ENCODE data around the gene TSPAN10.

Gene TSPAN10

GRCh38 chr17:81648013-81648706, 11.2 kb downstream of the TSPAN10 start:
- Mint-ChIP-seq H3K36me3 (no peaks in the 10 kb centered on the region), H3K4me1 (peaks cover 6% of the 10 kb centered on the region)

GRCh38 chr17:81648707-81649085, 11.7 kb downstream of the TSPAN10 start:
- peaks cover 13% of the 10 kb centered on the region for H3K27me3 Mint-ChIP-seq
- H3K36me3 Mint-ChIP-seq, result no peaks in the 10 kb centered on the region
- H3K27ac Mint-ChIP-seq, result no peak overlapping the region
- no peaks in the 10 kb centered on the region for H3K9me3 Mint-ChIP-seq
- peaks cover 11% of the 10 kb centered on the region for H3K4me1 Mint-ChIP-seq
- H3K4me3 Mint-ChIP-seq, result no peak overlapping the region

More at GRCh38 chr17:81648013-81648706, 11.2 kb downstream of the TSPAN10 start:
- Mint-ChIP-seq H3K4me3 (no peak overlapping the region), H3K9me3 (no peaks in the 10 kb centered on the region), H3K27me3 (peaks cover 13% of the 10 kb centered on the region), H3K27ac (no peak overlapping the region)

- no peaks in the 10 kb centered on the region for H3K9me3 Mint-ChIP-seq
- no peak overlapping the region for H3K27ac Mint-ChIP-seq
- H3K4me1 Mint-ChIP-seq, result peaks cover 13% of the 10 kb centered on the region
- H3K27me3 Mint-ChIP-seq, result peaks cover 13% of the 10 kb centered on the region
- H3K4me3 Mint-ChIP-seq, result no peak overlapping the region
- H3K36me3 Mint-ChIP-seq, result no peaks in the 10 kb centered on the region
Observed at GRCh38 chr17:81650951-81651350, 14.0 kb downstream of the TSPAN10 start.

GRCh38 chr17:81651692-81652091, 14.7 kb downstream of the TSPAN10 start:
- H3K27me3 Mint-ChIP-seq, result peaks cover 13% of the 10 kb centered on the region
- no peaks in the 10 kb centered on the region for H3K36me3 Mint-ChIP-seq
- H3K4me3 Mint-ChIP-seq, result peak overlapping the region; percentile 9
- no peak overlapping the region for H3K27ac Mint-ChIP-seq
- H3K9me3 Mint-ChIP-seq, result no peaks in the 10 kb centered on the region
- peaks cover 13% of the 10 kb centered on the region for H3K4me1 Mint-ChIP-seq

GRCh38 chr17:81652906-81653771, 16.1 kb downstream of the TSPAN10 start:
- H3K9me3 Mint-ChIP-seq, result no peaks in the 10 kb centered on the region
- peak overlapping the region; percentile 70 for H3K4me3 Mint-ChIP-seq
- H3K4me1 Mint-ChIP-seq, result peaks cover 13% of the 10 kb centered on the region
- peaks cover 11% of the 10 kb centered on the region for H3K27me3 Mint-ChIP-seq
- no peaks in the 10 kb centered on the region for H3K36me3 Mint-ChIP-seq
- H3K27ac Mint-ChIP-seq, result no peak overlapping the region

GRCh38 chr17:81655378-81656117, 18.6 kb downstream of the TSPAN10 start:
- Mint-ChIP-seq H3K4me3 (no peak overlapping the region), H3K9me3 (no peaks in the 10 kb centered on the region), H3K36me3 (no peaks in the 10 kb centered on the region)

GRCh38 chr17:81656118-81656743, 19.2 kb downstream of the TSPAN10 start, which contains the start of gene PDE6G:
Gene PDE6G, minus strand, starts transcription at chr17:81656542. Its CDS starts 3,237 bp downstream, at chr17:81653305.
- H3K9me3 Mint-ChIP-seq, result no peaks in the 10 kb centered on the region
- peaks cover 3% of the 10 kb centered on the region for H3K27me3 Mint-ChIP-seq
- H3K4me3 Mint-ChIP-seq, result no peak within 1 kb of the TSS
- H3K36me3 Mint-ChIP-seq, result no peaks in the 10 kb centered on the region
- peaks cover 13% of the 10 kb centered on the region for H3K4me1 Mint-ChIP-seq
- no peak within 1 kb of the TSS for H3K27ac Mint-ChIP-seq

More at GRCh38 chr17:81655378-81656117, 18.6 kb downstream of the TSPAN10 start:
- peaks cover 3% of the 10 kb centered on the region for H3K27me3 Mint-ChIP-seq
- H3K4me1 Mint-ChIP-seq, result peaks cover 13% of the 10 kb centered on the region
- no peak overlapping the region for H3K27ac Mint-ChIP-seq

GRCh38 chr17:81656835-81657234, 19.8 kb downstream of the TSPAN10 start:
- no peak overlapping the region for H3K27ac Mint-ChIP-seq
- no peaks in the 10 kb centered on the region for H3K36me3 Mint-ChIP-seq
- H3K9me3 Mint-ChIP-seq, result no peaks in the 10 kb centered on the region
- H3K4me3 Mint-ChIP-seq, result no peak overlapping the region
- H3K4me1 Mint-ChIP-seq, result peaks cover 11% of the 10 kb centered on the region
- peaks cover under 1% of the 10 kb centered on the region for H3K27me3 Mint-ChIP-seq

- Mint-ChIP-seq H3K4me3 (no peak overlapping the region), H3K36me3 (no peaks in the 10 kb centered on the region), H3K27me3 (no peaks in the 10 kb centered on the region), H3K27ac (no peak overlapping the region), H3K4me1 (peaks cover 4% of the 10 kb centered on the region), H3K9me3 (no peaks in the 10 kb centered on the region)
Observed at GRCh38 chr17:81659038-81659437, 22.0 kb downstream of the TSPAN10 start.

GRCh38 chr17:81660441-81660840, 23.4 kb downstream of the TSPAN10 start:
- H3K9me3 Mint-ChIP-seq, result no peaks in the 10 kb centered on the region
- H3K27ac Mint-ChIP-seq, result no peak overlapping the region
- H3K4me1 Mint-ChIP-seq, result peaks cover 13% of the 10 kb centered on the region

GRCh38 chr17:81662002-81662401, 25.0 kb downstream of the TSPAN10 start:
- H3K4me3 Mint-ChIP-seq, result no peak overlapping the region
- no peaks in the 10 kb centered on the region for H3K9me3 Mint-ChIP-seq
- peaks cover 4% of the 10 kb centered on the region for H3K36me3 Mint-ChIP-seq
- H3K27ac Mint-ChIP-seq, result no peak overlapping the region
- no peaks in the 10 kb centered on the region for H3K27me3 Mint-ChIP-seq
- H3K4me1 Mint-ChIP-seq, result peaks cover 27% of the 10 kb centered on the region

More at GRCh38 chr17:81660441-81660840, 23.4 kb downstream of the TSPAN10 start:
- peaks cover 2% of the 10 kb centered on the region for H3K36me3 Mint-ChIP-seq
- no peaks in the 10 kb centered on the region for H3K27me3 Mint-ChIP-seq
- no peak overlapping the region for H3K4me3 Mint-ChIP-seq

- Mint-ChIP-seq H3K36me3 (peaks cover 6% of the 10 kb centered on the region), H3K27ac (no peak overlapping the region), H3K9me3 (no peaks in the 10 kb centered on the region), H3K27me3 (no peaks in the 10 kb centered on the region), H3K4me1 (peaks cover 41% of the 10 kb centered on the region), H3K4me3 (peak overlapping the region; percentile 30)
Observed at GRCh38 chr17:81664051-81664470, 27.1 kb downstream of the TSPAN10 start.

- H3K4me1 Mint-ChIP-seq, result peaks cover 45% of the 10 kb centered on the region
- peaks cover 7% of the 10 kb centered on the region for H3K36me3 Mint-ChIP-seq
- H3K4me3 Mint-ChIP-seq, result peak overlapping the region; percentile 99
- no peaks in the 10 kb centered on the region for H3K9me3 Mint-ChIP-seq
- no peaks in the 10 kb centered on the region for H3K27me3 Mint-ChIP-seq
- peak overlapping the region; percentile 98 for H3K27ac Mint-ChIP-seq
Observed at GRCh38 chr17:81665205-81666091, 28.5 kb downstream of the TSPAN10 start.

GRCh38 chr17:81666092-81666341, 29.0 kb downstream of the TSPAN10 start:
- Mint-ChIP-seq H3K36me3 (peaks cover 7% of the 10 kb centered on the region), H3K27me3 (no peaks in the 10 kb centered on the region), H3K27ac (peak overlapping the region; percentile 98), H3K9me3 (no peaks in the 10 kb centered on the region), H3K4me1 (peaks cover 45% of the 10 kb centered on the region), H3K4me3 (peak overlapping the region; percentile 99)

All from activated naive CD4-positive, alpha-beta T cell treated with anti-CD3 and anti-CD28 coated beads, Interleukin-2, amount 50 U/mL, for 24 hours (primary cell).